T1000 (cell line): ENCODE data around the gene LGALS4.
"Not testable (repeated sequence)": the region's sequence is repeated elsewhere in the genome, so short reads cannot be mapped to it uniquely, and the experiment has no call there.

ENCODE experiments used
- DNase-seq: peaks from one replicate; lab custom pipeline; 2025; ENCODE audit warnings: mixed read lengths; lab: John Stamatoyannopoulos, UW

LGALS4 gene

DNA sequence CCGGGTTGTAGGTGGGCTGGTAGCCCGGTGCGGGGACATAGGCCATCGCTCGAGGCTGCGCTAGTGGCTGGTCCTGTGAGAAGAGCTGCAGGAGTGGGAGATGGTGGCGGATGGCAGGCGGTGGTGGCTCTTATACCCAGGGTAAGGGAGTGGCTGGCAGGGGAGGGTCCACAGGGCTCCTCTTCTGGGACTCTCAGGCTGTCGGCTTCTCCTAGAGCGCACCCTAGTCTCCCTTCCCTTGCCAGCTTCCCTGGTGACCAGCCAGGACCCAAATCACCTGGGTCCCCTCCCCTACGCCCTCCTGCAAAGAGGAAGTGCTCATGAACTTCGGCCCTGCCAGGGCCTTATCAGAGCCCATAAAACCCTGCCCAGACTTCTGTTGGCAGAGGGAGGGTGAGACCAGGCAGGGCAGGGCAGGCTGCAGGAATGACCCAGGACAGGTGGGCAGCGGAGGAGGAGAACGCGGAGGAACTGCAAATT is at the start of gene LGALS4:
LGALS4 (minus strand) TSS at position 105 of the 480 bp plus-strand sequence; CDS start at position 46, 59 bp downstream.
- DNase-seq = no peak

GRCh38 chr19:38861368-38861767 is 48.6 kb upstream of the LGALS4 start:
- DNase-seq = no peak

- DNase-seq = not testable (repeated sequence)
Measured at GRCh38 chr19:38859631-38860204, 47.0 kb upstream of the LGALS4 start.

- DNase-seq = no peak
Measured at GRCh38 chr19:38856813-38857212, 44.1 kb upstream of the LGALS4 start.

- not testable (repeated sequence) for DNase-seq
Measured at GRCh38 chr19:38855751-38856150, 43.0 kb upstream of the LGALS4 start.

DNA sequence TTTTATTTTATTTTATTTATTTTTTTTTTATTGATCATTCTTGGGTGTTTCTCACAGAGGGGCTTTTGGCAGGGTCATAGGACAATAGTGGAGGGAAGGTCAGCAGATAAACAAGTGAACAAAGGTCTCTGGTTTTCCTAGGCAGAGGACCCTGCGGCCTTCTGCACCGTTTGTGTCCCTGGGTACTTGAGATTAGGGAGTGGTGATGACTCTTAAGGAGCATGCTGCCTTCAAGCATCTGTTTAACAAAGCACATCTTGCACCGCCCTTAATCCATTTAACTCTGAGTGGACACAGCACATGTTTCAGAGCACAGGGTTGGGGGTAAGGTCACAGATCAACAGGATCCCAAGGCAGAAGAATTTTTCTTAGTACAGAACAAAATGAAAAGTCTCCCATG is 42.2 kb upstream of the LGALS4 start:
- DNase-seq = not testable (repeated sequence)

- no peak for DNase-seq
Measured at GRCh38 chr19:38853214-38853613, 40.5 kb upstream of the LGALS4 start.

DNA sequence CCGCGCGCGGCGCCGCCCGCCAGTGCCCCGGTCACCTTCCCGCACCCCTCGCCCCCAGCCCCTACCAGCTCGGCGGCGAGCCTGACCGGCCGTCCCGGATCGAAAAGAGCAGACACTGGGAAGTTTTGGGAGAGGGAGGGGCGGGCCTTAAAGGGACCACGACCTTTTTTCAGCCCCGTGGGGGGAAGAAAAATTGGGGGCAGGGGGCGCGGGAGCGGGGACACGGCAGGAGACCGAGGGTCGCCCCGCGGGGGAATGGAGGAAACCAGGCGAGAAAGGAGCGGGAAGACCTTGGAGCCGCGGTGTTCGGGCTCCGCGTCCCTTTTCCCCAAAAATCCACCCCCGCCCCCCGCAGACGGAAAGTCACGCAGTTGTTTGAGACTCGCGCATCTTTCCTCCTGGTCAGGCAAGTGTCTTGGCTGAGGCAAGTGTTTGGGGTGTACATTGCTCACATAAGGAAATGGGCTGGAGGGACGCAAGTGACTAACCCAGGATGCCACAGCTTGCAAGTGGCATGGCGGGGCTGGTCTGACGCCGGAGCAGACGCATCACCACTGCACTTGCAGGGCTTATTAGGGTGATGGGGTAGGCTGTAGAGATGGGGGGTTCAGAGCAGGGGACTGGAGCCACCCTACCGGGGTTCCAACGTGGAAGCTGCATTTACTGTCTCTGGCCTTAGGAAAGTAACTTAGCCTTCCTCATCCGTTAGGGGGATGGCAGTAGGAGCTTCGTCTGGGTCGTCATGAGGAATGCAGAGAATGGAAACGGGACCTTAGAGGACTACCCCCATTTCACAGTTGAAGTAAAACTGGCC is 39.7 kb upstream of the LGALS4 start:
- peak; percentile 71 for DNase-seq

DNA sequence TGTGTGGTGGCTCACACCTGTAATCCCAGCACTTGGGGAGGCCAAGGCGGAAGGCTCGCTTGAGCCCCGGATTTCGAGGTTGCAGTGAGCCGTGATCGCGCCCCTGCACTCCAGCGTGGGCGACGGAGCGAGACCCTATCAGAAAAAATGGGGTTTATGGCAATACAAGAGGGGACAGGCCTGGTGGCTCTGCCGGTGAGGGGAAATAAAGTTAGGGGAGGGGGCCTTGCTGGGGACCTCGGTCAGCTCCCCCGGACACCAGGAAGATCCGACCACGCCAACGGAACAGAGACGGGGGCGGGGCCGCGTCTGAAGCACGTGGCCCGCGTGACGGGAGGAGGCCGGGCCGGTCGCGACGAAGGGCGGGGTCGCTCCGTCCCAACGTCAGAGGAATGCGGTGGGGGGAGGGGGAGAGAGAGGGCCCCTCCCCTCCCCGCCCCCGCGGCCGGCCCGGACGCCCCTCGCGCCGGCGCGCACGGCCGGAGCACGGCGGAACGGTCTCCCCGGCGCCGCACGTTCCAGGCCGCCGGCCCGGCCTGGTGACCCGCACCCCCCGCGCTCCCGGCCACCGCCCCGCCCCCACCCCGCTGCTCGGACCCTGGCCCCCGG is 39.0 kb upstream of the LGALS4 start:
- DNase-seq = peak; percentile 78

GRCh38 chr19:38850976-38851621 is 38.4 kb upstream of the LGALS4 start:
- no peak for DNase-seq

DNA sequence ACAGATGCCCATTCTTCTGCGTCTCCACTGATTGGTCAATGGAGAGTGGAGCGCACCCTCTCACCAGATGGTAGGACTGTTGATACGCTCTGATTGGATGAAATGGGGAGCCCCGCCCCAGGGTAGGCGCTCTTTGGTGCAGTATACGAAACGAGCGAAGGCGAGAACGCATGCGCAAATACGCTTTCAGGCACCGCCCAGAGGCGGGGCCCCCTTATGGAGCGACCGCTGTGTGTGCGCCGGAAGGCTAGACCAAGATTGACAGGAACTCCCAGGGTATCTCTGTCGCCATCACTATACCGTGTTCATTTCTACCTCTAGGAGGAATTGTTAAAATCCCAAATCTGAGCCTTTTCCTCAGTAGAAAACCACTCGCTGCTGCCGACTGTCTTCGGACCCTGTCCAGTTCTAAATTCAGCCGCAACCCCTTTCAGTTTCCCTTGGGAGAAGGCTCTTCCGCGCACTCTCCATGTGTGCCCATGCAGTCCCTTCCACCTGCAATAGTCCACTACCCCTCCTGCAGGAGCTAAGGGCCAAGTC is 37.8 kb upstream of the LGALS4 start:
- DNase-seq = no peak

DNA sequence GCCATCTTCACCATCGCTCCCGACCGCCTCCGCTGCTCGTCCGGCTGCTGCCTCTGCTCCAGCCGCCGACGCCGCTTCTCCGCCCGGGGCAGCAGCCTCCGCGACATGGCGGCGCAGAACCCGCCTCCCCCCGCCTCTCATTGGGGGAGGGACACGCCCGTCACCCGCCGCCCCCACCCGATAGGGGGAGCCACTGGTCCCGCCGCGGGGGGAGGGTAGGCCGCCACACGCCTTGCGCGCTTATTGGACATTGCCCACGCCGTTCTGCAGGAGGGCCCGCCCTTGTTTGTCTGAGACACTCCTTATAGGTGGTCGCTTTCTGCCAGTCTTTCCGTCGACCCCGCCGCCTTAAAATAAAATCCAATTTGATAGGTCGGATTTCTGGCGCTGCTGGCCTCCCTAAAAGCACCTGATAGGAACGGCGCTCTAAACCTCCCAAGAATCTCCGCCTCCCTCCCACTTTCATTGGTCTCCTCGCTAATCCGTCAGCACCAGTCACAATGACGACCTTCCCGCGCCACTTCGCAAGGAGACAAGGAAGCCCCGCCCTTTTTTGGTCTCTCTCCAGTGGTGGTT is 37.2 kb upstream of the LGALS4 start, which contains the start of gene HNRNPL:
HNRNPL (minus strand) TSS at position 127 of the 576 bp plus-strand sequence; CDS start at position 107, 20 bp downstream.
- peak; percentile 100 for DNase-seq

- peak; percentile 94 for DNase-seq
Measured at GRCh38 chr19:38849147-38849859, 36.6 kb upstream of the LGALS4 start.

DNA sequence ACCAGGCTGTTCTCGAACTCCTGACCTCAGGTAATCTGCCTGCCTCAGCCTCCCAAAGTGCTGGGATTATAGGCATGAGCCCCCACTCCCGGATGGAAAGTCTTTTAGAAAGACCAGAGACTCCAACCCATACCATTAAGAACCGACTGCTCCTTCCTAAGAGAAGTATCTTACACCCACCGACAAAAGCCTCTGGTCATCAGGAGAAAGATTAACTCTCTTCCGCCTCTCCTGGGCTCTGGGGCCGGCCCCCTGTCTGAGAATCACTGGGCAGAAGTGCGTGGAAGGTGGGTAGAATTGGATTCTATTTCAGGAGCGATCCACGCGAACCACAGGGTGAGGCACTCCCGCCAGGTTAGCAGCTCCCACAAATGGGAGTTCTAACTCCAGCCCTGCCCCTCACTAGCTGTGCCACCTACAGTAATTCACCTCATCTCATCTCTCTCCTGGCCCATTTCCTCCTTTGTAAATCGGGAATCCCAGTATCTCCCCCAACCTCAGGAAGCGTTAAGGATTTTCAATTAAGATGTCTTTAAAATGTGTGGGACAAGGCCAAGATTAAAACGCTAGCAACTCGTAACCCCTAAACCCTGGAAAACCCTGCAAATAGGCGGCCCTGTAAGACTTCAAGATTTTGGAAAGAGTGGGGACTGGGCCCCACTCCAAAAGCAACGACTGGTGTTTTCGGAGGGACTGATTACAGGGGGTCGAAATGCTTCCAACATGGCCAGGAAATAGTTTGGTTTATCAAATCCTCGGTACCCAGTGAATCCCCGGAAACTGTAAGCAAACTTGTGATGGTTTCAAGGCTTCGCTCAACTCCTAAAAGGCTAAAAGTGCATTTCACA is 35.8 kb upstream of the LGALS4 start:
- no peak for DNase-seq

- DNase-seq = no peak
Measured at GRCh38 chr19:38846097-38846496, 33.4 kb upstream of the LGALS4 start.

GRCh38 chr19:38845374-38846024 is 32.8 kb upstream of the LGALS4 start:
- DNase-seq = no peak

- no peak for DNase-seq
Measured at GRCh38 chr19:38844093-38844686, 31.4 kb upstream of the LGALS4 start.

- no peak for DNase-seq
Measured at GRCh38 chr19:38843175-38843758, 30.5 kb upstream of the LGALS4 start.
